NB4 (cell line): ENCODE data around the gene ARHGAP30.
"Not testable (repeated sequence)": the region's sequence is repeated elsewhere in the genome, so short reads cannot be mapped to it uniquely, and the experiment has no call there.

Experiments
- DNase-seq: peaks from one replicate; pipeline ENCODE4 v3.0.0; 2010; ENCODE audit warnings: low read depth
- H3K4me3 ChIP-seq: one replicate; pipeline ENCODE4 v1.5.1; 2011; ENCODE audit warnings: mild to moderate bottlenecking, low read depth, low read length, moderate library complexity
- CTCF ChIP-seq: IDR thresholded peaks from one replicate; pipeline ENCODE4 v1.5.1; 2012; ENCODE audit warnings: low read depth, low read length
- MAX ChIP-seq: IDR thresholded peaks from 2 replicates; pipeline ENCODE4 v1.6.1; 2011; ENCODE audit warnings: low read depth, low read length
- MYC ChIP-seq: IDR thresholded peaks from 2 replicates; pipeline ENCODE4 v1.6.1; 2011; ENCODE audit warnings: low read depth, low read length
- POLR2A ChIP-seq: IDR thresholded peaks from 2 replicates; pipeline ENCODE4 v1.6.1; 2011; ENCODE audit warnings: mild to moderate bottlenecking; ENCODE audit not compliant: insufficient read length; ENCODE audit errors: extremely low read depth

ARHGAP30 gene

GRCh38 chr1:161020509-161021164 lies 49.1 kb downstream of the ARHGAP30 start, which contains the start of gene F11R:
Gene F11R (minus strand): TSS chr1:161021152. CDS start chr1:161021073, 79 bp downstream.
- peak within 1 kb of the TSS; percentile 77 for H3K4me3 ChIP-seq
- DNase-seq, result peak; percentile 79

GRCh38 chr1:161019751-161020495 lies 49.8 kb downstream of the ARHGAP30 start:
- peak; percentile 41 for DNase-seq
- TF ChIP-seq MAX (no peak), MYC (no peak), POLR2A (no peak), CTCF (no peak)
- H3K4me3 ChIP-seq, result peak overlapping the region; percentile 77

More at GRCh38 chr1:161020509-161021164, 49.1 kb downstream of the ARHGAP30 start, which contains the start of gene F11R:
- TF ChIP-seq CTCF (no peak), MYC (no peak), MAX (no peak), POLR2A (no peak)

GRCh38 chr1:161019111-161019660 lies 50.5 kb downstream of the ARHGAP30 start:
- H3K4me3 ChIP-seq, DNase-seq: not testable (repeated sequence)

GRCh38 chr1:161018631-161018930 lies 51.1 kb downstream of the ARHGAP30 start:
- no peak overlapping the region for H3K4me3 ChIP-seq
- DNase-seq, result no peak
- TF ChIP-seq MYC (no peak), MAX (no peak), CTCF (no peak), POLR2A (no peak)

GRCh38 chr1:161017756-161018630 lies 51.7 kb downstream of the ARHGAP30 start:
- DNase-seq, result peak; percentile 26
- no peak overlapping the region for H3K4me3 ChIP-seq
- no peak for TF ChIP-seq MAX

- DNase-seq, H3K4me3 ChIP-seq: not testable (repeated sequence)
Measured at GRCh38 chr1:161017181-161017580, 52.5 kb downstream of the ARHGAP30 start.

- H3K4me3 ChIP-seq, DNase-seq: not testable (repeated sequence)
Measured at GRCh38 chr1:161016683-161017082, 53.0 kb downstream of the ARHGAP30 start.
